GM15510 (cell line): Measurements from ENCODE around the gene FSTL3.
A peak's percentile ranks its signal among the peaks of the same experiment; 100 is the strongest.

Experiments
- POLR2A ChIP-seq: IDR thresholded peaks from 3 replicates; pipeline ENCODE4 v1.6.1; 2011; ENCODE audit warnings: borderline replicate concordance; ENCODE audit not compliant: insufficient read length; ENCODE audit errors: extremely low read depth

FSTL3 gene

GRCh38 chr19:652467-653389, 23.5 kb upstream of the FSTL3 start:
- no peak for TF ChIP-seq POLR2A

- no peak for TF ChIP-seq POLR2A
Measured at GRCh38 chr19:653425-653824, 22.8 kb upstream of the FSTL3 start.

- no peak for TF ChIP-seq POLR2A
Measured at GRCh38 chr19:655691-656090, 20.5 kb upstream of the FSTL3 start.

GRCh38 chr19:656751-657559, 19.2 kb upstream of the FSTL3 start:
- TF ChIP-seq POLR2A = no peak

GRCh38 chr19:657611-658010, 18.6 kb upstream of the FSTL3 start:
- no peak for TF ChIP-seq POLR2A

- TF ChIP-seq POLR2A = no peak
Measured at GRCh38 chr19:658059-658839, 17.9 kb upstream of the FSTL3 start.

GRCh38 chr19:658916-659839, 17.0 kb upstream of the FSTL3 start:
- TF ChIP-seq POLR2A = no peak

GRCh38 chr19:660793-661426, 15.3 kb upstream of the FSTL3 start:
- no peak for TF ChIP-seq POLR2A

- TF ChIP-seq POLR2A = peak; percentile 19
Measured at GRCh38 chr19:661427-662196, 14.6 kb upstream of the FSTL3 start.

- peak; percentile 41 for TF ChIP-seq POLR2A
Measured at GRCh38 chr19:662207-662961, 13.8 kb upstream of the FSTL3 start.

- TF ChIP-seq POLR2A = peak; percentile 82
Measured at GRCh38 chr19:662962-663681, 13.1 kb upstream of the FSTL3 start, which contains the start of gene RNF126. TSS of gene RNF126 (minus strand) at chr19:663214. CDS start at chr19:663121, 93 bp downstream.
